Activated T-cell treated with anti-CD3 and anti-CD28 coated beads for 4 hours (primary cell): Measurements from ENCODE around the gene ACTR6.
A peak's percentile ranks its signal among the peaks of the same experiment; 100 is the strongest.
"Not testable (repeated sequence)": the region's sequence is repeated elsewhere in the genome, so short reads cannot be mapped to it uniquely, and the experiment has no call there.

Source experiments
- DNase-seq: peaks from one replicate; pipeline ENCODE4 v3.0.0-alpha.2; 2020

The ACTR6 gene

DNA sequence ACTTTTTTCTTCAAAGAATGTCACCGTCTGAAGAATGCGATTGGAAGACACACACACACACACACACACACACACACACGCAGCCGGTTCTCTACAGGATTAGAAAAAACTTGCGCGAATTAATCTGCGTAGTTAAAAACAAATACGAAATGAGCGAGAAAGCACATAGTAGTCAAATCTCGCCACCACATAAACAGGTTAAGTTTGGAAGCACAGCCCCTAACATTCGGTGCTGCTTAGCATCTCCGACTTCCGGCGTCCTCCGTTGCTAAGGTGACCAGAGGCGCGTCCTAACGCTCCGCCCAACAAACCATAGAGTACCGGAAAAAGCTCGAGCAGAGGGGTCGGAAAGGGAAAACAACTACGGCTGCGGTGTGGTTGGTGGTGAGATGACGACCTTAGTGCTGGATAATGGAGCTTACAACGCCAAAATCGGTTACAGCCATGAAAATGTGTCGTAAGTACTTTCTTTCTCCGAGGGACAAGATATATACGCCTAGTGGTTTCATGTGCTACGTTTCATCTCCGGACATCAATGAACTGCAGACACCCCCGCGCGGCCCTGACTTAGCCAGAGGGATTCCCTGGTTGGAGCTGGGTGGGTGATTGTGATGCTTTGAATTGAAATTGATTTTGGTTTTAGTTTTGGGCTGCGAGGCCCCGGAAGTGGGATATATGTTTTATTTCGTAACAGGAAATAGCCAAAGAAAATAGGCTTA is at the start of gene ACTR6:
ACTR6 (plus strand) TSS at position 353 of the 719 bp plus-strand sequence; CDS start at position 390, 37 bp downstream.
- peak; percentile 98 for DNase-seq

DNA sequence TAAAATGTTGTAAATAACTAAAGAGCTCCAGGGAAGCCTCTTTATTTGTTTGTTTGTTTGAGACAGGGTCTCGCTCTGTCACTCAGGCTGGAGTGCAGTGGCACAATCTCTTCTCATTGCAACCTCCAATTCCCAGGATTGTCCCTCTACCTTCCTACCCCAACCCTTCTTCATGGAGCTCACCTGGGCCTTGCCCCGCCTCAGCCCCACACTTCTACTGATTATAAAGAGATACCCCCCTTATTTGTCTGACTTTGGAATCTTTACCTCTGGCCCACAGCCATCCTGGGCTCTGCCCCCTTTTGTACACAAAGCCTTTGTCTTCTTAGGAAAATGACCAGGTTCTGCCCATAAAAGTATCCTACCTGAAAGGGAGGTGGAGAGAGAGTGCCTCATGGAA is 48.8 kb upstream of the ACTR6 start:
- no peak for DNase-seq

- no peak for DNase-seq
Measured at GRCh38 chr12:100153131-100153530, 47.5 kb upstream of the ACTR6 start.

GRCh38 chr12:100154474-100155247 is 46.0 kb upstream of the ACTR6 start:
- peak; percentile 65 for DNase-seq

DNA sequence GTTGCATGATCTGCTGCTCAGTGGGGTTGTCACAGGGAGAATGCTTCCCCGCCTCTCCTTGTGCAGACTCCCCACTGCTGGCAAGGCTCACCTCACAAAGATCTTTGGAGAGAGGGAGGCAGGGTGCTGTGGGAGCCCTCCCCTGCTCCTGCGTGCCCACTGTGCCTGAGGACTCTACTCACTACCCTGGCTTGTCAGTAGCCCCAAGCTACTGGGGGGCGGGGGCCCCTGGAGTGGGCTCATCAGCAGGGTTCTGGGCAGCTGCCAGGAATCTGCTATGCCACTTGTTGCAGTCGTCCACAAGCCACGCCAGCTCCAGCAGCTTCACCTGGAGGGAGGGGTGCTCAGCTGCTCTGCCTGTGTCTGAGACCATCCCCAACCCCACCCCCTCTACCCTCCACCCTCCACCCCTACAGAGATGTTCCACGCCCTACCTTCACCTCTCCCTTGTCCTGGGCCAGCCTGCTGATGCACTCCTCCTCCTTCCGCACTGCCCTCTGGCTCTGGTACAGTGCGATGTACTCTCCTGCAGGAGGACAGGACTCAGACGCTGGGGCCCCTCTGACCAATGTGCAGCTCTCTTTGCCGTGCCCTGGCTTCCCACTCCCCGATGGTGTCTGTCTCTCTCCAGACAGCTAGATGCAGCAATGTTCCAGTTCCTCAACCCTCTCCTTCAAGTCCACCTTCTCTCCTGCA is 43.7 kb upstream of the ACTR6 start:
- no peak for DNase-seq

DNA sequence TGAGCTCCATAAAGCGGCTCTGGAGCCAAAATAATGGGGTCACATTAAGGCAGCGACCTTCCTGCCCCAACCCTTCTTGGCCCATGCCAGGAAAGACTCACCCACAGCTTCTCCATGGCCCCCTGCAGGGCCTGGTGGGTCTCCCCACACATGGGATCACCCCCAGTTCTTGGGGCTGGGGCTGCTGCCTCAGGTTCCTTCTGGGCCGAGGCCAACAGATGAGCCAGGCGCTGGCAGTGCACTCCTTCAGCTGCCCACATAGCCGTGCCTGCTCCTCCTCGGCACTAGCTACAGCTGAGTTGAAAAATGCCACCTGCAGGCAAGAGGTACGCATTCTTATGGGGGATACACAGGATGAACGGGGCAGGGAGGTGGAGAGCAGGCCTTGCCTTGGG is 43.2 kb upstream of the ACTR6 start:
- DNase-seq = no peak

DNA sequence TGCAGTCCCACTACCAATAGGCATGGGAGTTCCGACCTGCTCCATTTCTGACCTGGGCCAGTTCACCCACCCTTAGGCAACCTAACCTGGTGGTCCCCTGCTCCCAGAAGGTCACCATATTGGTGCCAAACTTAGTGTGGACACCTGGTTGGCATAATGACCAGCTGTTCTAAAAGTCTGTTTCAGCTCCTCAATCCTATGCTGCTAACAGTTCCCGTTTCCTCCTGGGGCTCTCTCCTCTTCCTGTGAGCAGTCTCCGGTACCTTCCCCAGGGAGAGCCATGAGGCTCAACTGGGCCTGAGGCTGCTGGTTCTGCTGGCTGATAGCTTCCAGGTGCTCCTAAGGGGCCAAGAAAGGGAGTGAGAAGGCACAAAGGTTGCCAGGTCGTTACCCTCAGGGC is 42.1 kb upstream of the ACTR6 start:
- DNase-seq = no peak

GRCh38 chr12:100159391-100160104 is 41.1 kb upstream of the ACTR6 start:
- DNase-seq = no peak

GRCh38 chr12:100163416-100164152 is 37.0 kb upstream of the ACTR6 start:
- DNase-seq = peak; percentile 40

DNA sequence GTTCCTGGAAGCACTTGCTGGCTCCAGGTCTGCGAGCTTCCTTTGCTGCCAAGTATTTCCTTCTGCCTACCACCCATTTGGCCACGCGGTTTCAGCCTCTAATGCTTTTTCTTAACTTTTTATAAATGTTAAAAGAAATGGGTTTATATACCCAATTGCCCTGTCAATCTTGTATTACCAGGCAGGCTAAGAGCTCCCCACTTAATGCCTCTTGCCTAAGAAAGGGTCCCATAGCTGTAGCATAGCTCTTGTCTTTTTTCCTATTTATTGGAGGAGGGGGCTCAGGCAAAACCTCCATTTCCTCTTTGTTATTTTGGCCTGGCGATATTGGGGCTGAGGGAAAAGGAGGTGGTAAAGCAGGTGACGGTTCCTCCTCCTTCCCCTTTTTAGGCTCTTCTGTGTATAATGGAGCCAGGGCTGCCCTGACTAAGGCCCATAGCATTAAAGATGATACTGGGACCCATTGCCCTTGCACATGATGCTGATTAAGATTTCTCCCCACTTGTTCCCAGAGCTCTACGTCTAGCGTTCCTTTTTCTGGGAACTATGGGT is 36.4 kb upstream of the ACTR6 start:
- no peak for DNase-seq

DNA sequence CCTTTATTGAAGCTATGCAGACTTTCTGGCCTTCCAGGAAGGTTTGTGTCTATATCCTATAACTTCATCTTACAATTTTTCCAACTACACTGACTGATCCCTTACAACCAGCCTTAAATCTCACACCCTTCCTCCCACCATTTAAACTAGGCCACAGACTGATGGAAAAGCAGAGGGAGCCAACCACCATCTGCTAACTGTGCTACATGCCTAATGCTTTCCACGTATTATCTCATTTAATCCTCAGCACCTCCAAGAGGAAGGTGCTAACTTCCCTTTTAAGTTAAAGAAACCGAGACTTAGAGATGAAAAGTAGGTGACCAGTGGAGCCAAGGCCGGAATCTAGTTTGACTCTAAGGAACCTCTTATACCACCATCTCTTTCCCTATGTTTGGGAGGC is 35.3 kb upstream of the ACTR6 start:
- no peak for DNase-seq

DNA sequence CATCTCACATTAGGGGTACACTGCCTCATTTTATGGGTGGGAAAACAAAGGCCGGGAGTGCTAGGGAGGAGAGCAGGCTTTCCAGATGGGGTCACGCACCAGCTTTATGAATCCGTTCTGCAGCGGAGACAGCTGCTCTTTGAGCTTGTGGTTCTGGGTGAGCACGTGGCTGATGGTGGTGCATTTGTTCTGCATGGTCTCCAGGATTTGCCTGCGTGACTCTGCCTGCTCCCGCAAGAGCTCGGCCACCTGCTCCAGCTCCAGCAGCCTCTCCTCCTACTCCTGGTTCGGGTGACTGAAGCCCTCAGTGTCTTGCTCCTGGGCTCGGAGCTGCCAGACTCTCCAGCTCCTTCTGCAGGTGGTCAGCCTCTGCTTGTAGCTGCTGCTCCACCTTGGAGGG is 34.4 kb upstream of the ACTR6 start:
- DNase-seq = no peak

DNA sequence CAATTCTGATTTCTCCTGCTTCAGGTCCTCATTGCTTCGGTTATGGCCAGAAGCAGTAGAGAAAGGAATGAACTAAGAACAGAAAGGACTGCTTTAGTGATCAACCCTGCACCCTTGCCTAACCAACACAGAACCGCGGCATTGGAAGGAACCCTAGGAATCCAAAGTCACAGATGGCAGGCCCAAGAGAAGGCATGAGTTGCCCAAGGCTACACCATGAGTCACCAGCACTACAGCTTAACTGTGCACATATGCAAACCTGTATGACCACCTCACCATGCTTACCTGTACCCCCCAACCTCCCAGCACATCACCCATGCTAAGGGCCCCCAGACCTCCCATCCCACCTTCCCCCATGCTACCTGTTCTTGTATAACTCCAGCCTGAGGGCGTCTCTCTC is 32.1 kb upstream of the ACTR6 start:
- no peak for DNase-seq

DNA sequence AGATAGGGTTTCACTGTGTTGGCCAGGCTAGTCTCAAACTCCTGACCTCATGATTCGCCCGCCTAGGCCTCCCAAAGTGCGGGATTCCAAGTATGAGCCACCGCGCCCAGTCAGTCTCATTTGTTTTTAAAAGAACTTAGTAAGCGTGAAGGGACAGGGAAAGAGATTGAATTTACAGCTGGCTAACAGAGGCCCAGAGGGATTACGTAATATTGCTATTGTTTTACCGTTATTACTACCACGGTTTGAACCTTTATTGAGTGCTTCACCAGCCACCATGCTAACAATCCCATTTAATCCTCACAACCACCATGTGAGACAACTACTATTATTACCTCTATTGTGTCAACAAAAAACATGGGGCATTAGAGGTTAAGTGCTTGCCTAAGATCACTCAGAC is 31.3 kb upstream of the ACTR6 start:
- DNase-seq = no peak

- no peak for DNase-seq
Measured at GRCh38 chr12:100170313-100170858, 30.2 kb upstream of the ACTR6 start.

DNA sequence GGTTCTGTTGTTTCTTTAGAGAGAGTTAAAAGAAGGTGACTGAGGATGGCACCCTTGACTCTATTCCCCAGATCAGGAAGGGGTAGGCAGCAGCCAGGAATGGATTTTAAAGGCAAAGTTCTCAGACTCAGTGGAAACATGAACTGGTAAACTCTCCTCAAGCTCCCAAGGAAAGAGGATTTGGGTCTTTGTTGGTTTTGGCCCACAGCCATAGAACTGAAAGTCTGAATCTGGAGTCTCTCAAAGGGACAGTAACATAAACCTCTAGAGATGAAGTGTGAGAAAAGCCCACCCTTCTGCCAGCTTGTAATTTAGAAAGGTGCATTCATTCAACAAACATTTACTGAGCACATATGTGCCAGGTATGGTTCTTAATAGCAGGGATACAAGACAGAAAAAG is 29.4 kb upstream of the ACTR6 start:
- no peak for DNase-seq

DNA sequence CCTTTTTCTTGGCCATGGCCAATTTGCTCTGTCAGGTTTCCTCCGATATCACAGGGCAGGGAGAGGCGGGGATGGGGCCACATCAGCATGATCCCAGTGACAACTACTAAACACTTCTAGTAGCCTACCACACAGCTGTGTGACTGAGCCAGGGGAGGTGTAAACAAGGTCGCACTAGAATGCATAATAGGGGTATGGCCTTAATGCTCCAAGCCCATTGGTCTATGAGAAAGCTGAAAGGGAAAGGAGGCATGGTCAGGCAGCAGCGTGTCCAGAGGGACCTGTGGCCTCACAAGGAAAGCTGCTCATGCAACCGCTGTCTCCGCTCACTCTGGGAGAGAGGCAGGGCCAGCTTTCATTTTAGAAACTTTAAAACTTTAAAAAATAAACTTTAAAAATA is 27.5 kb upstream of the ACTR6 start:
- DNase-seq = no peak

- DNase-seq = no peak
Measured at GRCh38 chr12:100174495-100174894, 26.1 kb upstream of the ACTR6 start.

GRCh38 chr12:100176493-100176892 is 24.1 kb upstream of the ACTR6 start:
- DNase-seq = not testable (repeated sequence)

- no peak for DNase-seq
Measured at GRCh38 chr12:100179252-100179651, 21.4 kb upstream of the ACTR6 start.

DNA sequence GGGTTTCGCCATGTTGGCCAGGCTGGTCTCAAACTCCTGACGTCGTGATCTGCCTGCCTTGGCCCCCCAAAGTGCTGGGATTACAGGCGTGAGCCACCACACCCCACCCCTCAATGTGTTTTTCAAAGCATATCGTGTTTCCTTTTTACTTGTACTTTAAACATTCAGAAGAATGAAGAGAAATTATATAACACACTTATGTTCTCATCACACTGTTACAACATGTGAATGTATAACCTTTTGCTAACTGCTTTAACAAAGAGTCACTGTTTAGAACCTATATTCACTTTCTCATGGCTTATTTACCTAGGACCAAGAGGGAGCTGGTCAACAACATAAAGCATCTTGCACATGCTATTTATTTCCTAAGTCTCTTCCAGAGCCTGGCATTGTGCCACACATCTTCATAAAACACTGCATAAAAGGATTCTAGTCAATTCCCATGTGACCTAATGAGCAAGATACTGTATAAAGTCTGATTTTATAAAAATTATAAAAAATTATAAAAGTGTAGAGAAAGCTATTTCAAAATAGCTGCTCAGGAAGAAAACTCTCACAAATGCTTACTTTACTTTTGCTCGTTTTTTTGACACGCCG is 16.0 kb upstream of the ACTR6 start:
- DNase-seq = no peak
